Thoracic aorta (tissue), 2 donors: Measurements from ENCODE around the gene CCL15. TPM values are rescaled to one million over a fixed set of nuclear protein-coding genes. Genes with fewer than 3 reads are reported as not detected.

ENCODE experiments used
- ATAC-seq: fragments of 150-250 bp; one replicate; pipeline ENCODE4 v1.8.0; 2017; ENCODE audit warnings: low read depth; ENCODE audit not compliant: insufficient number of reproducible peaks, low FRiP score
- DNase-seq: peaks from one replicate; pipeline ENCODE4 v3.0.0-alpha.2; 2020; ENCODE audit warnings: low spot score
- H3K27ac ChIP-seq, 2 donors: fragments of 200-600 bp; sonication (generic); 1 replicate in 1 of 2; 2 replicates in 1 of 2; pipeline ENCODE4 v1.5.1; 2016; ENCODE audit warnings: mild to moderate bottlenecking in 2 of 2, moderate library complexity in 2 of 2
- H3K27me3 ChIP-seq: fragments of 200-600 bp; sonication (generic); replicated peaks from 2 replicates; pipeline ENCODE4 v1.6.0; 2016; ENCODE audit warnings: mild to moderate bottlenecking; ENCODE audit not compliant: insufficient read depth
- H3K36me3 ChIP-seq: fragments of 200-600 bp; sonication (generic); one replicate; pipeline ENCODE4 v1.5.1; 2016
- H3K4me1 ChIP-seq, 2 donors: fragments of 200-600 bp; sonication (generic); 1 replicate in 1 of 2; 2 replicates in 1 of 2; pipeline versions ENCODE4 v1.5.1 to v1.6.0; 2016; ENCODE audit warnings: low read depth in 2 of 2, mild to moderate bottlenecking in 1 of 2; ENCODE audit not compliant: control insufficient read depth in 1 of 2
- H3K4me3 ChIP-seq: fragments of 200-600 bp; sonication (generic); 2 replicates; pipeline ENCODE4 v1.5.1; 2016; ENCODE audit warnings: mild to moderate bottlenecking
- H3K9me3 ChIP-seq: fragments of 200-600 bp; sonication (generic); 2 replicates; pipeline ENCODE4 v1.5.1; 2016
- total RNA-seq, 2 donors: library from RNA; depleted of rRNA; stranded (reverse); fragments of >200 nt; gene quantifications; one replicate each; pipeline versions ENCODE4 v1.1.0 to v1.2.3, GENCODE V29; 2016
- TF ChIP-seq, protein P1 (sequence below): fragments of 200-600 bp; sonication (generic); IDR thresholded peaks from one replicate; pipeline ENCODE4 v1.5.1; 2019; ENCODE audit warnings: antibody characterized with exemption

Gene CCL15
- total RNA-seq, 2 donors from 2014 or later: not detected

DNA sequence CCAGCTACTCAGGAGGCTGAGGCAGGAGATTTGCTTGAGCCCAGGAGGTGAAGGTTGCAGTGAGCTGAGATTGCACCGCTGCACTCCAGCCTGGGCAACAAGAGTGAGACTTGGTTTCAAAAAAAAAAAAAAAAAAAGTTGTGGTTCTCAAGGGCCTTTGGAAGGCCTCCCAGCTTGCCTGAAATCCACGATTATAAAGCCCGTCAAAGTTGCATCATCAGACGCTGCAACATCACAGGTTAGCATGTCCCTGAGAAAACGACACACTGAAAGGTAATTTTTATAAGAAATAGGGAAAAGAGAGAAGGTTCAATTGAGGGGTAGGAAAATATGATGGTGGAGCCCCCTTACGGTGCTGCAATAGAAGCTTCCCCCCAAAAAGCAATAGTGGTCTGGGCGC, 53.3 kb downstream of the CCL15 start:
- H3K27me3 ChIP-seq: no peaks in the 10 kb centered on the region
- ATAC-seq (no peak), DNase-seq (no peak)
- TF ChIP-seq, protein P1, sequence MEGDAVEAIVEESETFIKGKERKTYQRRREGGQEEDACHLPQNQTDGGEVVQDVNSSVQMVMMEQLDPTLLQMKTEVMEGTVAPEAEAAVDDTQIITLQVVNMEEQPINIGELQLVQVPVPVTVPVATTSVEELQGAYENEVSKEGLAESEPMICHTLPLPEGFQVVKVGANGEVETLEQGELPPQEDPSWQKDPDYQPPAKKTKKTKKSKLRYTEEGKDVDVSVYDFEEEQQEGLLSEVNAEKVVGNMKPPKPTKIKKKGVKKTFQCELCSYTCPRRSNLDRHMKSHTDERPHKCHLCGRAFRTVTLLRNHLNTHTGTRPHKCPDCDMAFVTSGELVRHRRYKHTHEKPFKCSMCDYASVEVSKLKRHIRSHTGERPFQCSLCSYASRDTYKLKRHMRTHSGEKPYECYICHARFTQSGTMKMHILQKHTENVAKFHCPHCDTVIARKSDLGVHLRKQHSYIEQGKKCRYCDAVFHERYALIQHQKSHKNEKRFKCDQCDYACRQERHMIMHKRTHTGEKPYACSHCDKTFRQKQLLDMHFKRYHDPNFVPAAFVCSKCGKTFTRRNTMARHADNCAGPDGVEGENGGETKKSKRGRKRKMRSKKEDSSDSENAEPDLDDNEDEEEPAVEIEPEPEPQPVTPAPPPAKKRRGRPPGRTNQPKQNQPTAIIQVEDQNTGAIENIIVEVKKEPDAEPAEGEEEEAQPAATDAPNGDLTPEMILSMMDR: no peak
- no peak overlapping the region for H3K4me3 ChIP-seq
- no peaks in the 10 kb centered on the region for H3K4me1 ChIP-seq
- no peaks in the 10 kb centered on the region for H3K9me3 ChIP-seq
- no peaks in the 10 kb centered on the region for H3K36me3 ChIP-seq
- no peak overlapping the region for H3K27ac ChIP-seq

Other genes starting within 250 kb of the CCL15 start
- not detected for gene GAS2L2, start 248.3 kb downstream of the CCL15 start, total RNA-seq
- not detected for gene C17orf50, start 240.7 kb downstream of the CCL15 start, total RNA-seq
- 10 to 100 TPM in 1 of 2 donors, 1 to 10 TPM in 1; 4.8 to 18.5 TPM for gene MMP28, start 205.9 kb downstream of the CCL15 start, total RNA-seq
- gene TAF15, start 192.1 kb downstream of the CCL15 start, total RNA-seq: 10 to 100 TPM; 35.7 to 91.1 TPM
- not detected for gene HEATR9, start 132.7 kb downstream of the CCL15 start, total RNA-seq
- 1 to 10 TPM; 6.2 to 7.1 TPM for gene CCL5, start 121.2 kb downstream of the CCL15 start, total RNA-seq
- not detected for gene RDM1, start 70.8 kb downstream of the CCL15 start, total RNA-seq
- not detected for gene LYZL6, start 57.8 kb downstream of the CCL15 start, total RNA-seq
- not detected for gene CCL16, start 20.1 kb downstream of the CCL15 start, total RNA-seq
- gene CCL14, start 14.8 kb downstream of the CCL15 start, total RNA-seq: 10 to 100 TPM; 19.5 to 33.4 TPM
- not detected for gene CCL23, start 16.4 kb upstream of the CCL15 start, total RNA-seq
- 10 to 100 TPM in 1 of 2 donors, 1 to 10 TPM in 1; 7.7 to 22.8 TPM for gene CCL18, start 62.7 kb upstream of the CCL15 start, total RNA-seq
- 10 to 100 TPM in 1 of 2 donors, 1 to 10 TPM in 1; 7.3 to 42.9 TPM for gene CCL3, start 88.6 kb upstream of the CCL15 start, total RNA-seq
- gene CCL4, start 102.3 kb upstream of the CCL15 start, total RNA-seq: 10 to 100 TPM in 1 of 2 donors, 1 to 10 TPM in 1; 5.8 to 16.5 TPM
- 1 to 10 TPM in 1 of 2 donors, not detected in 1; 4.0 TPM for gene TBC1D3B, start 175.1 kb upstream of the CCL15 start, total RNA-seq
- 1 to 10 TPM in 1 of 2 donors, not detected in 1; 1.2 TPM for gene CCL3L1, start 195.2 kb upstream of the CCL15 start, total RNA-seq
- gene CCL4L2, start 209.5 kb upstream of the CCL15 start, total RNA-seq: under 1 TPM in 1 of 2 donors, not detected in 1; 0.41 TPM